NCI-H345 treated with DMSO at 0.1 percent for 48 hours (cell line): Measurements from ENCODE around the gene GMPPA.
A peak's percentile ranks its signal among the peaks of the same experiment; 100 is the strongest.

Source experiments
- DNase-seq: peaks from one replicate; lab custom pipeline; 2025; ENCODE audit not compliant: unreplicated experiment; lab: John Stamatoyannopoulos, UW

Gene GMPPA

GRCh38 chr2:219537657-219538488, 39.2 kb downstream of the GMPPA start:
- DNase-seq, result no peak

- DNase-seq, result no peak
Measured at GRCh38 chr2:219538504-219538951, 39.8 kb downstream of the GMPPA start.

GRCh38 chr2:219538956-219539788, 40.5 kb downstream of the GMPPA start:
- DNase-seq, result no peak

- DNase-seq, result no peak
Measured at GRCh38 chr2:219539926-219540678, 41.4 kb downstream of the GMPPA start.

GRCh38 chr2:219540784-219541504, 42.3 kb downstream of the GMPPA start:
- no peak for DNase-seq

- DNase-seq, result peak; percentile 76
Measured at GRCh38 chr2:219541611-219542180, 43.0 kb downstream of the GMPPA start.

GRCh38 chr2:219542931-219543595, 44.4 kb downstream of the GMPPA start:
- DNase-seq, result no peak

GRCh38 chr2:219543596-219544358, 45.1 kb downstream of the GMPPA start, which contains the start of the genes CHPF and TMEM198:
TSS of gene CHPF (minus strand) at chr2:219543809. CDS start at chr2:219543538, 271 bp downstream.
TSS of gene TMEM198 (plus strand) at chr2:219544028. CDS start at chr2:219544728, 700 bp downstream.
- DNase-seq, result peak; percentile 94

- DNase-seq, result no peak
Measured at GRCh38 chr2:219544567-219544966, 45.9 kb downstream of the GMPPA start.

GRCh38 chr2:219545295-219545942, 46.7 kb downstream of the GMPPA start:
- DNase-seq, result no peak

- no peak for DNase-seq
Measured at GRCh38 chr2:219545943-219546352, 47.3 kb downstream of the GMPPA start.

GRCh38 chr2:219547621-219548020, 48.9 kb downstream of the GMPPA start:
- no peak for DNase-seq

- DNase-seq, result no peak
Measured at GRCh38 chr2:219548990-219549389, 50.3 kb downstream of the GMPPA start.

GRCh38 chr2:219549619-219550018, 50.9 kb downstream of the GMPPA start:
- DNase-seq, result no peak

GRCh38 chr2:219551441-219552381, 53.0 kb downstream of the GMPPA start:
- DNase-seq, result peak; percentile 44

GRCh38 chr2:219552382-219553167, 53.9 kb downstream of the GMPPA start:
- DNase-seq, result peak; percentile 80

GRCh38 chr2:219553168-219553417, 54.4 kb downstream of the GMPPA start:
- no peak for DNase-seq
